ENCODE results near the gene ANO1.

DNA sequence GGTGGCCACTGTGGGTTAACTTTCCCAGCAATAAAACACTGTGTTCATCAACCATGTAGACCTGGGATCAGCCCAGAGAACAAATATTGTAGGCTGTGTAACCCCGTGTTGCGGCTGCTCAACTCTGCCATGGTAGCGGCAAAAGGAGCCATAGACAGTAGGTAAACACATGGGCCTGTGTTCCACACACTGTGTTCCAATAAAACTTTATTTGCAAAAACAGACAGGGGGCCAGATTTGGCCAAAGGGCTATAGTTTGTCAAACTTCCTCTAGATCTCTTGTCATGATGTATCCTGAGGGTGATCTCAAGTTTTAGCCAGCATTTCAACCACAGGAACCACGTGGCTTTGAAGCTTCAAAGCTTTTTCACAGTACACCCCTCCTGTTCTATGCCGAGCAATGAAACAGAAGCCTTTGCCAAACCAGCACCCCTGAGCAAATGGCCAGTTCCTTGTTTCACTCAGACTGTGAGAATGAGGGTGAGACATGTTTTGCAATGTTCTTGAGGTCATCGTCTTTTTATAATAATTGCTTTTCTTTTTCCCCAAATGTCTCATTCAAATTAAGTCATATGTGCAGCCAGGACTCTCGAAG, 75.1 kb downstream of the ANO1 start:
- TF ChIP-seq POLR2A (IDR thresholded peaks at IDR 0.05; ENCODE audit: borderline replicate concordance, extremely low read depth, insufficient read depth, insufficient read length) (no peak), RAD21 (IDR thresholded peaks at IDR 0.05; ENCODE audit: low read depth) (no peak)
- TF ChIP-seq, protein P1, sequence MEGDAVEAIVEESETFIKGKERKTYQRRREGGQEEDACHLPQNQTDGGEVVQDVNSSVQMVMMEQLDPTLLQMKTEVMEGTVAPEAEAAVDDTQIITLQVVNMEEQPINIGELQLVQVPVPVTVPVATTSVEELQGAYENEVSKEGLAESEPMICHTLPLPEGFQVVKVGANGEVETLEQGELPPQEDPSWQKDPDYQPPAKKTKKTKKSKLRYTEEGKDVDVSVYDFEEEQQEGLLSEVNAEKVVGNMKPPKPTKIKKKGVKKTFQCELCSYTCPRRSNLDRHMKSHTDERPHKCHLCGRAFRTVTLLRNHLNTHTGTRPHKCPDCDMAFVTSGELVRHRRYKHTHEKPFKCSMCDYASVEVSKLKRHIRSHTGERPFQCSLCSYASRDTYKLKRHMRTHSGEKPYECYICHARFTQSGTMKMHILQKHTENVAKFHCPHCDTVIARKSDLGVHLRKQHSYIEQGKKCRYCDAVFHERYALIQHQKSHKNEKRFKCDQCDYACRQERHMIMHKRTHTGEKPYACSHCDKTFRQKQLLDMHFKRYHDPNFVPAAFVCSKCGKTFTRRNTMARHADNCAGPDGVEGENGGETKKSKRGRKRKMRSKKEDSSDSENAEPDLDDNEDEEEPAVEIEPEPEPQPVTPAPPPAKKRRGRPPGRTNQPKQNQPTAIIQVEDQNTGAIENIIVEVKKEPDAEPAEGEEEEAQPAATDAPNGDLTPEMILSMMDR (IDR thresholded peaks at IDR 0.05 in 2 of 3, conservative IDR thresholded peaks at IDR 0.05 in 1 of 3; ENCODE audit: borderline replicate concordance in 1 of 3, insufficient read depth in 1 of 3, low read depth in 2 of 3, low read length in 2 of 3) = no peak

All from HCT116 (cell line).